ENCODE results near the gene VCL. TPM values are rescaled to one million over a fixed set of nuclear protein-coding genes. Genes with fewer than 3 reads are reported as not detected.
A peak's percentile ranks its signal among the peaks of the same experiment; 100 is the strongest.

The VCL gene
- total and polyA plus RNA-seq, 9 of the 15 experiments (the other 6 are each of a cell fraction or from before 2014, with no cell fraction given), result 29.8 to 186 (median 76.4) TPM

DNA sequence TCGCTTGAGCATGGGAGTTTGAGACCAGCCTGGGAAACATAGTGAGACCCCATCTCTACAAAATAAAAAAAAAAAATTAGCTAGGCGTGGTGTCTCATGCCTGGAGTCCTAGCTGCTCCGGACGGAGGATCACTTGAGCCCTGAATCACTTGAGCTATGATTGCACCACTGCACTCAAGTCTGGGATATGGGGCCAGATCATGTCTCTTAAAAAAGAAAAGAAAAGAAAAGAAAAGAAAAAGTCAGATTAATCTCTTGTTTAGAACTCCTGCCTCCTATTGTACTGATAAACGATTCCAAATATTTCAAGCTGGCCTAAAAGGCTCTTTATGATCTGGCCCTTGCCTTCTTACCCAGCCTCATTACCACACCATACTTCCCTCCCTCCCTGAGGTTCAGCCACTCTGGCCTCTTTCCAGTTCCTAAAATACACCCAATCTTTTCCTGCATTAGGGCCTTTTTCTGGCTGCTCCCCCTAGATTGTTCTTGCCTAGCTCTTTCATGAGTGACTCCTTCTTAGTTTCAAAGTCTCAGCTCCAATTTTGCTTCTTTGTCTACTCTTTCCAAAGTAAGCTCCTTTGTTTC is 41.7 kb downstream of the VCL start (continued):
- TF ChIP-seq, protein P1, sequence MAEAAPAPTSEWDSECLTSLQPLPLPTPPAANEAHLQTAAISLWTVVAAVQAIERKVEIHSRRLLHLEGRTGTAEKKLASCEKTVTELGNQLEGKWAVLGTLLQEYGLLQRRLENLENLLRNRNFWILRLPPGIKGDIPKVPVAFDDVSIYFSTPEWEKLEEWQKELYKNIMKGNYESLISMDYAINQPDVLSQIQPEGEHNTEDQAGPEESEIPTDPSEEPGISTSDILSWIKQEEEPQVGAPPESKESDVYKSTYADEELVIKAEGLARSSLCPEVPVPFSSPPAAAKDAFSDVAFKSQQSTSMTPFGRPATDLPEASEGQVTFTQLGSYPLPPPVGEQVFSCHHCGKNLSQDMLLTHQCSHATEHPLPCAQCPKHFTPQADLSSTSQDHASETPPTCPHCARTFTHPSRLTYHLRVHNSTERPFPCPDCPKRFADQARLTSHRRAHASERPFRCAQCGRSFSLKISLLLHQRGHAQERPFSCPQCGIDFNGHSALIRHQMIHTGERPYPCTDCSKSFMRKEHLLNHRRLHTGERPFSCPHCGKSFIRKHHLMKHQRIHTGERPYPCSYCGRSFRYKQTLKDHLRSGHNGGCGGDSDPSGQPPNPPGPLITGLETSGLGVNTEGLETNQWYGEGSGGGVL (CRISPR knock-in tag; IDR thresholded peaks at IDR 0.05), result no peak
- TF ChIP-seq GTF2E2 (tag; IDR thresholded peaks at IDR 0.05) (no peak), CEBPG (CRISPR knock-in tag; IDR thresholded peaks at IDR 0.05) (no peak), CEBPG (tag; conservative IDR thresholded peaks at IDR 0.05 in 1 of 2, IDR thresholded peaks at IDR 0.05 in 1 of 2) (no peak), MIER1 (IDR thresholded peaks at IDR 0.05; ENCODE audit: low read depth) (no peak), SMARCA4 (IDR thresholded peaks at IDR 0.05) (0 out of 2 replicates have a peak, but pooled peaks have one; percentile 23), BRD4 (IDR thresholded peaks at IDR 0.05) (no peak), PPARD (CRISPR knock-in tag; IDR thresholded peaks at IDR 0.05) (no peak), MEF2D (tag; conservative IDR thresholded peaks at IDR 0.05; ENCODE audit: low read depth) (0 out of 2 replicates have a peak, but pooled peaks have one; percentile 39), TAF1 (IDR thresholded peaks at IDR 0.05; ENCODE audit: control insufficient read depth, extremely low read depth, insufficient read depth, low read length, severe bottlenecking) (no peak), L3MBTL2 (IDR thresholded peaks at IDR 0.05) (no peak), ZBTB9 (CRISPR knock-in tag; IDR thresholded peaks at IDR 0.05) (no peak)
- TF ChIP-seq, protein P2, sequence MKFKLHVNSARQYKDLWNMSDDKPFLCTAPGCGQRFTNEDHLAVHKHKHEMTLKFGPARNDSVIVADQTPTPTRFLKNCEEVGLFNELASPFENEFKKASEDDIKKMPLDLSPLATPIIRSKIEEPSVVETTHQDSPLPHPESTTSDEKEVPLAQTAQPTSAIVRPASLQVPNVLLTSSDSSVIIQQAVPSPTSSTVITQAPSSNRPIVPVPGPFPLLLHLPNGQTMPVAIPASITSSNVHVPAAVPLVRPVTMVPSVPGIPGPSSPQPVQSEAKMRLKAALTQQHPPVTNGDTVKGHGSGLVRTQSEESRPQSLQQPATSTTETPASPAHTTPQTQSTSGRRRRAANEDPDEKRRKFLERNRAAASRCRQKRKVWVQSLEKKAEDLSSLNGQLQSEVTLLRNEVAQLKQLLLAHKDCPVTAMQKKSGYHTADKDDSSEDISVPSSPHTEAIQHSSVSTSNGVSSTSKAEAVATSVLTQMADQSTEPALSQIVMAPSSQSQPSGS (CRISPR knock-in tag; IDR thresholded peaks at IDR 0.05), result no peak
- TF ChIP-seq, protein P3, sequence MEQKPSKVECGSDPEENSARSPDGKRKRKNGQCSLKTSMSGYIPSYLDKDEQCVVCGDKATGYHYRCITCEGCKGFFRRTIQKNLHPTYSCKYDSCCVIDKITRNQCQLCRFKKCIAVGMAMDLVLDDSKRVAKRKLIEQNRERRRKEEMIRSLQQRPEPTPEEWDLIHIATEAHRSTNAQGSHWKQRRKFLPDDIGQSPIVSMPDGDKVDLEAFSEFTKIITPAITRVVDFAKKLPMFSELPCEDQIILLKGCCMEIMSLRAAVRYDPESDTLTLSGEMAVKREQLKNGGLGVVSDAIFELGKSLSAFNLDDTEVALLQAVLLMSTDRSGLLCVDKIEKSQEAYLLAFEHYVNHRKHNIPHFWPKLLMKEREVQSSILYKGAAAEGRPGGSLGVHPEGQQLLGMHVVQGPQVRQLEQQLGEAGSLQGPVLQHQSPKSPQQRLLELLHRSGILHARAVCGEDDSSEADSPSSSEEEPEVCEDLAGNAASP (IDR thresholded peaks at IDR 0.05), result no peak
- TF ChIP-seq, protein P4, sequence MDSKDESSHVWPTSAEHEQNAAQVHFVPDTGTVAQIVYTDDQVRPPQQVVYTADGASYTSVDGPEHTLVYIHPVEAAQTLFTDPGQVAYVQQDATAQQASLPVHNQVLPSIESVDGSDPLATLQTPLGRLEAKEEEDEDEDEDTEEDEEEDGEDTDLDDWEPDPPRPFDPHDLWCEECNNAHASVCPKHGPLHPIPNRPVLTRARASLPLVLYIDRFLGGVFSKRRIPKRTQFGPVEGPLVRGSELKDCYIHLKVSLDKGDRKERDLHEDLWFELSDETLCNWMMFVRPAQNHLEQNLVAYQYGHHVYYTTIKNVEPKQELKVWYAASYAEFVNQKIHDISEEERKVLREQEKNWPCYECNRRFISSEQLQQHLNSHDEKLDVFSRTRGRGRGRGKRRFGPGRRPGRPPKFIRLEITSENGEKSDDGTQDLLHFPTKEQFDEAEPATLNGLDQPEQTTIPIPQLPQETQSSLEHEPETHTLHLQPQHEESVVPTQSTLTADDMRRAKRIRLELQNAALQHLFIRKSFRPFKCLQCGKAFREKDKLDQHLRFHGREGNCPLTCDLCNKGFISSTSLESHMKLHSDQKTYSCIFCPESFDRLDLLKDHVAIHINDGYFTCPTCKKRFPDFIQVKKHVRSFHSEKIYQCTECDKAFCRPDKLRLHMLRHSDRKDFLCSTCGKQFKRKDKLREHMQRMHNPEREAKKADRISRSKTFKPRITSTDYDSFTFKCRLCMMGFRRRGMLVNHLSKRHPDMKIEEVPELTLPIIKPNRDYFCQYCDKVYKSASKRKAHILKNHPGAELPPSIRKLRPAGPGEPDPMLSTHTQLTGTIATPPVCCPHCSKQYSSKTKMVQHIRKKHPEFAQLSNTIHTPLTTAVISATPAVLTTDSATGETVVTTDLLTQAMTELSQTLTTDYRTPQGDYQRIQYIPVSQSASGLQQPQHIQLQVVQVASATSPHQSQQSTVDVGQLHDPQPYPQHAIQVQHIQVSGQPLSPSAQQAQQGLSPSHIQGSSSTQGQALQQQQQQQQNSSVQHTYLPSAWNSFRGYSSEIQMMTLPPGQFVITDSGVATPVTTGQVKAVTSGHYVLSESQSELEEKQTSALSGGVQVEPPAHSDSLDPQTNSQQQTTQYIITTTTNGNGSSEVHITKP (IDR thresholded peaks at IDR 0.05; ENCODE audit: partially characterized antibody), result no peak

Measured in K562 (cell line).